ENCODE results near the gene PPIE.

The PPIE gene

GRCh38 chr1:39692152-39693074 is 46.3 kb upstream of the PPIE start:
- no peak for DNase-seq (ENCODE audit: low read depth)
- H3K4me3 ChIP-seq (ENCODE audit: low read length): peak overlapping the region; percentile 30
- TF ChIP-seq, protein P1, sequence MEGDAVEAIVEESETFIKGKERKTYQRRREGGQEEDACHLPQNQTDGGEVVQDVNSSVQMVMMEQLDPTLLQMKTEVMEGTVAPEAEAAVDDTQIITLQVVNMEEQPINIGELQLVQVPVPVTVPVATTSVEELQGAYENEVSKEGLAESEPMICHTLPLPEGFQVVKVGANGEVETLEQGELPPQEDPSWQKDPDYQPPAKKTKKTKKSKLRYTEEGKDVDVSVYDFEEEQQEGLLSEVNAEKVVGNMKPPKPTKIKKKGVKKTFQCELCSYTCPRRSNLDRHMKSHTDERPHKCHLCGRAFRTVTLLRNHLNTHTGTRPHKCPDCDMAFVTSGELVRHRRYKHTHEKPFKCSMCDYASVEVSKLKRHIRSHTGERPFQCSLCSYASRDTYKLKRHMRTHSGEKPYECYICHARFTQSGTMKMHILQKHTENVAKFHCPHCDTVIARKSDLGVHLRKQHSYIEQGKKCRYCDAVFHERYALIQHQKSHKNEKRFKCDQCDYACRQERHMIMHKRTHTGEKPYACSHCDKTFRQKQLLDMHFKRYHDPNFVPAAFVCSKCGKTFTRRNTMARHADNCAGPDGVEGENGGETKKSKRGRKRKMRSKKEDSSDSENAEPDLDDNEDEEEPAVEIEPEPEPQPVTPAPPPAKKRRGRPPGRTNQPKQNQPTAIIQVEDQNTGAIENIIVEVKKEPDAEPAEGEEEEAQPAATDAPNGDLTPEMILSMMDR (conservative IDR thresholded peaks at IDR 0.05; ENCODE audit: low read depth, low read length): no peak

DNA sequence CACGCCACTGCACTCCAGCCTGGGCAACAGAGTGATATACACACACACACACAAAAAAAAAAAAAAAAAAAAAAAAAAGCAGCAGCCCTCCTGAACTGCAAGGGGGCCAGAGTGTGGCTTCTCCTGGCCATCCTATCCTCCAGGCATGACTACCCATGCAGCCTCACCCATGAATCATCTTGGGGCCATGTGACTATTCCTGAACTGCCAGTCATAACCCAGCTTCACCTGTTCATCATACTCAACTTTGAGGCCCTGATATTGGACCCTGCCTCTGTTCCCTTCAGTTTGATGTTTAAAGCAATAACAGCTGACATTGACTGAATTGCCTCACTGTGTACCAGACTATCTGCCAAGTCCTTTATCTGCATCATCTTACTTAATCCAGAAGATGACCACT is 44.7 kb upstream of the PPIE start:
- TF ChIP-seq, protein P1 (conservative IDR thresholded peaks at IDR 0.05; ENCODE audit: low read depth, low read length): no peak
- H3K4me3 ChIP-seq (ENCODE audit: low read length): no peak overlapping the region
- DNase-seq (ENCODE audit: low read depth): no peak

DNA sequence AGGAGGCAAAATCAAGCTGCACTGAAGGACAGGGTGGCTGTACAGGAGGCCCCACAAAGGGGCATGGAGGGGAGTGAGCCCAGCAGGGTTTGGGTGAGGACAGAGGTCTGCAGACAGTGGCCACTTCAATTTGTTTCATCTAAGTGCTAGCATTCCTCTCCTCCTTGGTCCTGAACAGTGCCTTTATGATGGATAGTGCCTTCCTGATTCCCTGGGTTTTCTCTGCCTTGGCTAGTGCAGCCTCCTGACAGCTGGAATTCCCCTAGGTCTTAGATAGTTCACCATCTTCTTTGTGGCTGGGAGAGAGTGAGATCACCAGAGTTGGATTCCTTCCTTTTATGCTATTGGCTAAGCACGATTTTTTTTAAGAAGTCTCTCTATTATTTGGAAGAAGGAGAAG is 43.7 kb upstream of the PPIE start:
- DNase-seq (ENCODE audit: low read depth): no peak
- H3K4me3 ChIP-seq (ENCODE audit: low read length): no peak overlapping the region
- TF ChIP-seq, protein P1 (conservative IDR thresholded peaks at IDR 0.05; ENCODE audit: low read depth, low read length): no peak

DNA sequence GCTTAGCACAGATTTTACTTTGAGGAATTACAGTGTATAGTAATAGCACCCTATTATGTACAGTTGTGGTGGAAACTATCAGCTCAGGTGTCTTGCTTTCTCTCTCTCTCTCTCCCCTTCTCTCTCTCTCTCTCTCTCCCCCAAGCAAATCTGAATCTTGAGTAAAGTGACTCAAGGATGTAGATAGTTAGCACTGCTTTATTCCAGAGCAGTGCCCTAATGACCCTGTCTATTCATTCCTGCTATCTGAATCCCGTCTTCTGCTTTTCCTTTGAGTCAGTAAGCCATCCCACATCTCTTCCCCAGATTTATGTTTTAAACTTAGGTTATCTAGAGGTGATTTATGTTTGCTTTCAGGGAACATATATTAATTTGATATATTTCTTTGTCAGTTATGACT is 42.2 kb upstream of the PPIE start:
- no peak for DNase-seq (ENCODE audit: low read depth)
- TF ChIP-seq, protein P1 (conservative IDR thresholded peaks at IDR 0.05; ENCODE audit: low read depth, low read length): no peak
- H3K4me3 ChIP-seq (ENCODE audit: low read length): no peak overlapping the region

- no peak overlapping the region for H3K4me3 ChIP-seq (ENCODE audit: low read length)
- no peak for DNase-seq (ENCODE audit: low read depth)
- TF ChIP-seq, protein P1 (conservative IDR thresholded peaks at IDR 0.05; ENCODE audit: low read depth, low read length): no peak
Measured at GRCh38 chr1:39698568-39698967, 40.1 kb upstream of the PPIE start.

DNA sequence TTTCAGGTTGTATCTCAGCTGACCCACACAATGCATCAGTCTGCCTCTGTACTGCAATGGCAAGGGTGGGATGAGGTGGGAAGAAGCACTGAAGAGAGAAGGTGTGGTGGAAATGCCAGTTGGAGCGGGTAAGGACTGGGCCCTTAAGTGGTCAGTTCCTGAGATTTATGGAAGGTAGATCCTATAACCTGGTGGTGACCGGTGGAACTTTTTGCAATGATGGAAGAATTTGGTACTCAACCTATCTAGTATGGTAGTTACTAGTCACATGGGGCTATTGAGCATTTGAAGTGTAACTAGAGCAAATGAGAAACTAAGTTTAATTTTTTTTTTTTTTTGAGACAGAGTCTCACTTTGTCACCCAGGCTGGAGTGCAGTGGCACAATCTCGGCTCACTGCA is 39.3 kb upstream of the PPIE start:
- TF ChIP-seq, protein P1 (conservative IDR thresholded peaks at IDR 0.05; ENCODE audit: low read depth, low read length): no peak
- H3K4me3 ChIP-seq (ENCODE audit: low read length): no peak overlapping the region
- no peak for DNase-seq (ENCODE audit: low read depth)

- DNase-seq (ENCODE audit: low read depth): no peak
- TF ChIP-seq, protein P1 (conservative IDR thresholded peaks at IDR 0.05; ENCODE audit: low read depth, low read length): no peak
- no peak overlapping the region for H3K4me3 ChIP-seq (ENCODE audit: low read length)
Measured at GRCh38 chr1:39700348-39700747, 38.3 kb upstream of the PPIE start.
